SH-SY5Y (cell line): ENCODE results near the gene ARHGEF40.

Source experiments
- GATA2 ChIP-seq: IDR thresholded peaks from 2 replicates; pipeline ENCODE4 v1.6.1; 2011; ENCODE audit warnings: mild to moderate bottlenecking, low read depth, low read length
- GATA3 ChIP-seq: IDR thresholded peaks from 2 replicates; pipeline ENCODE4 v1.6.1; 2011; ENCODE audit warnings: low read depth, mild to moderate bottlenecking, low read length, moderate library complexity

DNA sequence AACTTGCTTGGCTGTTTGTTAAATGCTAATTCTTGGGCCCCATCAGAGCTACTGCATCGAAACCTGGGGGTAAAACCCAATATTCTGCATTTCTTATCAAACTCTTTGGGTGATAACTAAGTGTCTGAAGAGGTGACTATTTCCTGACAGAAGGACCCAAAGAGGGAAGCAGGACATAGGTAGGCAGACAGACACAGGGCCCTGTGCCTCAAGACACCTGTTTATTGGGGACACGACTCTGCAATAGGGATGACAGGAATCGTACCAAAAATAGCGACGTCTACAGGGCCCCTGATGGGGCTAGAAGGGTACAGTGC is 19.7 kb downstream of the ARHGEF40 start:
- TF ChIP-seq GATA2, result no peak
- no peak for TF ChIP-seq GATA3
